Measurements from ENCODE around the gene FRAT1. TPM values are rescaled to one million over a fixed set of nuclear protein-coding genes. Genes with fewer than 3 reads are reported as not detected.

FRAT1 gene
- total RNA-seq, 1 experiment from 2014 or later: 1.7 TPM

DNA sequence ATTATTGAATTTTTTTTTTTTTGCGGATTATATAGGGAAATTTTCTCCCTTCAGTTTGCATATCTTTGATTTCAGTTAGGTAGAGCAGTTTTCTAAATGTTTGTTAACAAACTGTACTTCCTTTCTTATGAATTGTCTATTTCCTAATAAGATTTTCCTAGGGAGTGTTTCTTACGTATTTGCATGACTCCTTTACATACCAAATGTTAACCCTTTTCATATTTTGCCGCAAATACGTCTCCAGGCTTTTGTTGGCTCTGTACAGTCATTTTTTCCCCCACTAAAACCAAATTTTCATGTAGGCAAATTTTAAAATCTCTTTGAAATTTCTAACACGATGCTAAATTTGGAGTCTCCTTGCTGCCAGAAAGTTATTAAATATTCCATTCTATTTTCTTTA lies 17.4 kb downstream of the FRAT1 start:
- CTCF ChIA-PET: interaction anchor here (0.9 kb wide), 1 partner anchor 236 kb away, joined by 3 read pairs; the partner anchor contains the start of gene ANKRD2
- H3K36me3 ChIP-seq (ENCODE audit: control insufficient read depth in 1 of 2, insufficient read depth in 2 of 2, low read length in 2 of 2): no peaks in the 10 kb centered on the region
- no peaks in the 10 kb centered on the region for H3K9me2 ChIP-seq (ENCODE audit: insufficient read depth)
- no peak overlapping the region for H2AFZ ChIP-seq (ENCODE audit: low read depth, low read length, poor library complexity, severe bottlenecking)
- BruUV-seq (replicated peaks): no TSS peak
- peaks cover 23 to 33% of the 10 kb centered on the region in 2 experiments for H3K4me1 ChIP-seq (ENCODE audit: control insufficient read depth in 1 of 2, insufficient read depth in 2 of 2, low read length in 2 of 2)
- H4K20me1 ChIP-seq (ENCODE audit: insufficient read depth): no peaks in the 10 kb centered on the region
- no peak overlapping the region for H3K27ac ChIP-seq (ENCODE audit: low read depth, low read length)
- no peaks in the 10 kb centered on the region for H3K9me3 ChIP-seq (ENCODE audit: control insufficient read depth in 1 of 2, insufficient read depth in 1 of 2, low read depth in 1 of 2, low read length in 2 of 2)
- RAD21 ChIA-PET (ENCODE audit: low non-redundant PET in 1 of 2, low total read pairs in 2 of 2, uncharacterized antibody in 2 of 2, unreplicated experiment in 2 of 2): no interaction called here
- H3K27me3 ChIP-seq (ENCODE audit: insufficient read depth, low read length): no peaks in the 10 kb centered on the region
- TF ChIP-seq CEBPB (IDR thresholded peaks at IDR 0.05; ENCODE audit: low read depth): no peak
- no peak for TF ChIP-seq YY1 (IDR thresholded peaks at IDR 0.05; ENCODE audit: extremely low read depth, insufficient replicate concordance, low read depth, low read length)
- TF ChIP-seq, protein P1, sequence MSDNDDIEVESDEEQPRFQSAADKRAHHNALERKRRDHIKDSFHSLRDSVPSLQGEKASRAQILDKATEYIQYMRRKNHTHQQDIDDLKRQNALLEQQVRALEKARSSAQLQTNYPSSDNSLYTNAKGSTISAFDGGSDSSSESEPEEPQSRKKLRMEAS (IDR thresholded peaks at IDR 0.05): no peak
- TF ChIP-seq SIN3A (IDR thresholded peaks at IDR 0.05; ENCODE audit: low read depth): no peak
- TF ChIP-seq ZNF274 (IDR thresholded peaks at IDR 0.05; ENCODE audit: low read depth, low read length): no peak
- no peaks in the 10 kb centered on the region for H3K79me2 ChIP-seq (ENCODE audit: insufficient read depth, low read length)
- POLR2A ChIA-PET: no interaction called here
- no peak overlapping the region for H3K9ac ChIP-seq (ENCODE audit: low read length)
- intact Hi-C loops (cut with micrococcal nuclease): no loop called here
- H3K4me2 ChIP-seq (ENCODE audit: low read length): peak overlapping the region; percentile 31; the same call in 1 of the 2 replicates
- DNase-seq (ENCODE audit: low read depth, low spot score) (no peak), ATAC-seq (no peak)
- H3K4me3 ChIP-seq (replicated peaks in 1 of 2; ENCODE audit: low read depth in 1 of 2, low read length in 2 of 2): no peak overlapping the region

DNA sequence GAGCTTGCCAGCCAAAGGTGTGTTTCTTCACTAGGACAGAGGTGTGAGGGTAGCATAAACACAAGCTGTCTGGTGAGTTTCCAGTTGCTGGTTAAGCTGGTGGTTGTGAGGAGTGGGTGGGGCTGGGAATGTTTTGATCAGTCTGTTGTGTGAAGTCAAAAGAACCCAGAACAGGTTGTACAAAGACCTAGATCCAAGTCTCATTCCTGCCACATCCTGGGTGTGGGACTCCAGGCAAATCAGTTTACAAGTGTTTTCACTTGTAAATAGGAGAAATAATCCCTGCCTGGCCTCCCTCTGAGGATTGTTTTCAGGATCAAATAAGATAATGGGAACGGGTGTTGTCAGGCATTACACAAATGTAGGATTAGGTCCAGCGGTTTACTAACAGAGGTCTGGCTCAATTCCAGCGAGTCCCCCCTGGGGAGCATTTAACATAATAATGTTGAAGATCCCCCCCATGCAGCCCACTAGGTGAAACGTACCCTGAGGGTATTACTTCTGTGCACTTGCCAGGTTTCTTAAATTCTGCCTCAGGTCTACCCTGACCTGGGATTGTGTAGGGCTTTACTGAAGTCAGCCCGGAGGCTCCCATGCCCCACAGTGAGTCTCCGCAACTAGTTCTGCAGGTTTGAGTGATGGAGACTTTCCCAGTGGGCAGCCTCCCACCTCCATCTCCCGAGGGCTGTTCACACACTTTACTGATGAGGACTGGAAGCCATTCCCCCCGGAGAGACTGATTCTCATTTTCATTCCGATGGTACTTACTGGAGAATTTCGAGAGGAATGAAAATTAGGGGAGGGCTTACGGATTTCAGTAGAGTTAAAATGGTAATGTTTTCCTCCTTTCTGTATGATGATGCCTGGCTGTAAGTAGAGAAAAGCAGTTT lies 18.1 kb downstream of the FRAT1 start:
- DNase-seq (ENCODE audit: low read depth, low spot score) (no peak), ATAC-seq (no peak)
- no TSS peak for BruUV-seq (replicated peaks)
- H3K4me3 ChIP-seq (replicated peaks in 1 of 2; ENCODE audit: low read depth in 1 of 2, low read length in 2 of 2): no peak overlapping the region
- H4K20me1 ChIP-seq (ENCODE audit: insufficient read depth): no peaks in the 10 kb centered on the region
- H3K4me2 ChIP-seq (ENCODE audit: low read length): peak overlapping the region; percentile 31
- POLR2A ChIA-PET: no interaction called here
- no peaks in the 10 kb centered on the region for H3K36me3 ChIP-seq (ENCODE audit: control insufficient read depth in 1 of 2, insufficient read depth in 2 of 2, low read length in 2 of 2)
- no peak overlapping the region for H2AFZ ChIP-seq (ENCODE audit: low read depth, low read length, poor library complexity, severe bottlenecking)
- no peak overlapping the region for H3K27ac ChIP-seq (ENCODE audit: low read depth, low read length)
- intact Hi-C loops (cut with micrococcal nuclease): no loop called here
- RAD21 ChIA-PET (ENCODE audit: low non-redundant PET in 1 of 2, low total read pairs in 2 of 2, uncharacterized antibody in 2 of 2, unreplicated experiment in 2 of 2): no interaction called here
- H3K9me2 ChIP-seq (ENCODE audit: insufficient read depth): no peaks in the 10 kb centered on the region
- H3K9ac ChIP-seq (ENCODE audit: low read length): no peak overlapping the region
- no peaks in the 10 kb centered on the region for H3K9me3 ChIP-seq (ENCODE audit: control insufficient read depth in 1 of 2, insufficient read depth in 1 of 2, low read depth in 1 of 2, low read length in 2 of 2)
- H3K4me1 ChIP-seq (ENCODE audit: control insufficient read depth in 1 of 2, insufficient read depth in 2 of 2, low read length in 2 of 2): peaks cover 23 to 33% of the 10 kb centered on the region in 2 experiments
- H3K79me2 ChIP-seq (ENCODE audit: insufficient read depth, low read length): no peaks in the 10 kb centered on the region
- TF ChIP-seq ZNF274 (IDR thresholded peaks at IDR 0.05; ENCODE audit: low read depth, low read length) (no peak), FOSL1 (IDR thresholded peaks at IDR 0.05; ENCODE audit: low read depth) (no peak), POLR2AphosphoS5 (IDR thresholded peaks at IDR 0.05; ENCODE audit: low read depth, low read length) (no peak)
- CTCF ChIA-PET: interaction anchor here (0.9 kb wide), 1 partner anchor 235 kb away, joined by 3 read pairs; the partner anchor contains the start of gene ANKRD2
- H3K27me3 ChIP-seq (ENCODE audit: insufficient read depth, low read length): no peaks in the 10 kb centered on the region

All from HCT116 (cell line).